ENCODE measurements around the gene PIR. TPM values are rescaled to one million over a fixed set of nuclear protein-coding genes. Genes with fewer than 3 reads are reported as not detected.

PIR gene
- total RNA-seq (2014; rRNA removed; shearing (Covaris generic)), result 0.51 and 1.9 TPM in 2 replicates
- total RNA-seq (2022), result 3.1 and 3.5 TPM in 2 replicates
- Bru-seq, nascent RNA, result percentile 32 among the genes with signal in this experiment
- BruChase-seq, experiment 1, labeled RNA remaining after a 6-hour chase, result percentile 24 among the genes with signal in this experiment
- percentile 29 among the genes with signal in this experiment for BruChase-seq, experiment 2, labeled RNA remaining after a 2-hour chase
- long read RNA-seq, partial matches to known transcripts, result 0 of 5 reads
- long read RNA-seq, other reads (novel, unspliced or antisense), result 1 of 5 reads

GRCh38 chrX:15493118-15493962 is at the start of gene PIR:
Gene PIR (minus strand): TSS chrX:15493333. CDS start chrX:15491257, 2,076 bp downstream.
- Histone ChIP-seq H2AFZ (ENCODE audit: low read length) (peak within 1 kb of the TSS; percentile 91), H3K36me3 (ENCODE audit: insufficient read depth, low read length) (no peaks in the 10 kb centered on the region), H3K9me3 (ENCODE audit: low read length) (no peaks in the 10 kb centered on the region), H3K4me1 (ENCODE audit: insufficient read depth, low read length, poor library complexity, severe bottlenecking) (peaks cover 6% of the 10 kb centered on the region), H4K20me1 (ENCODE audit: insufficient read depth, low read length) (no peaks in the 10 kb centered on the region), H3K27ac (ENCODE audit: low read depth, low read length, poor library complexity, severe bottlenecking) (no peak within 1 kb of the TSS), H3K4me3 (ENCODE audit: low read depth, low read length, poor library complexity, severe bottlenecking) (peak within 1 kb of the TSS; percentile 63), H3K4me2 (ENCODE audit: low read length) (peak within 1 kb of the TSS; percentile 58), H3K79me2 (ENCODE audit: insufficient read depth, low read depth, low read length) (no peaks in the 10 kb centered on the region), H3K9me2 (ENCODE audit: insufficient read depth, low read length) (no peaks in the 10 kb centered on the region)
- ChIA-PET POLR2A (interaction anchor here (0.7 kb wide), 1 partner anchor 667 kb away, joined by 3 read pairs; no protein-coding TSS in a partner anchor), CTCF (ENCODE audit: unreplicated experiment) (interaction anchor here (0.7 kb wide), 1 partner anchor 176 kb away, joined by 3 read pairs; no protein-coding TSS in a partner anchor)
- intact Hi-C loops (cut with micrococcal nuclease; ENCODE audit: unreplicated experiment), result loop anchor here (10.0 kb wide), 1 partner anchor 181 kb away; no protein-coding TSS in a partner anchor
- peak; percentile 66 for TF ChIP-seq CTCF (conservative IDR thresholded peaks at IDR 0.05; ENCODE audit: low read length)
- TF ChIP-seq EZH2phosphoT487 (IDR thresholded peaks at IDR 0.05; ENCODE audit: borderline replicate concordance, low read depth, low read length), result no peak
- no TSS peak for BruUV-seq (replicated peaks)
- DNase-seq (ENCODE audit: low spot score), result peak; percentile 50

- no peaks in the 10 kb centered on the region for H3K9me3 ChIP-seq (ENCODE audit: low read length)
- no peaks in the 10 kb centered on the region for H3K9me2 ChIP-seq (ENCODE audit: insufficient read depth, low read length)
- intact Hi-C loops (cut with micrococcal nuclease; ENCODE audit: unreplicated experiment), result no loop called here
- CTCF ChIA-PET (ENCODE audit: unreplicated experiment), result no interaction called here
- POLR2A ChIA-PET, result no interaction called here
- H3K27ac ChIP-seq (ENCODE audit: low read depth, low read length, poor library complexity, severe bottlenecking), result no peak overlapping the region
- H3K4me2 ChIP-seq (ENCODE audit: low read length), result no peak overlapping the region
- no peak overlapping the region for H3K4me3 ChIP-seq (ENCODE audit: low read depth, low read length, poor library complexity, severe bottlenecking)
- DNase-seq (ENCODE audit: low spot score), result no peak
- no peaks in the 10 kb centered on the region for H3K4me1 ChIP-seq (ENCODE audit: insufficient read depth, low read length, poor library complexity, severe bottlenecking)
- H2AFZ ChIP-seq (ENCODE audit: low read length), result no peak overlapping the region
- BruUV-seq (replicated peaks), result no TSS peak
- H3K36me3 ChIP-seq (ENCODE audit: insufficient read depth, low read length), result no peaks in the 10 kb centered on the region
- H3K79me2 ChIP-seq (ENCODE audit: insufficient read depth, low read depth, low read length), result no peaks in the 10 kb centered on the region
- H4K20me1 ChIP-seq (ENCODE audit: insufficient read depth, low read length), result no peaks in the 10 kb centered on the region
- TF ChIP-seq CTCF (conservative IDR thresholded peaks at IDR 0.05; ENCODE audit: low read length), result no peak
- TF ChIP-seq EZH2phosphoT487 (IDR thresholded peaks at IDR 0.05; ENCODE audit: borderline replicate concordance, low read depth, low read length), result no peak
Observed at GRCh38 chrX:15530318-15530717, 37.2 kb upstream of the PIR start.
